ENCODE measurements around the gene MDP1.

- TF ChIP-seq SIN3A (IDR thresholded peaks at IDR 0.05; ENCODE audit: borderline replicate concordance, insufficient read depth, low read length) (no peak), TAF1 (IDR thresholded peaks at IDR 0.05; ENCODE audit: borderline replicate concordance, insufficient read depth, low read length) (no peak), POLR2AphosphoS5 (IDR thresholded peaks at IDR 0.05; ENCODE audit: low read depth, low read length) (no peak)
These were observed 47.2 kb upstream of the MDP1 start, which contains the start of gene TGM1 for GRCh38 chr14:24262821-24263733.
